Spleen (tissue), 7 donors: ENCODE data around the gene SCUBE2.

Source experiments
- CTCF ChIP-seq, 11 experiments: fragments of 200-600 bp in 7 of 11; fragments of 450-650 bp in 4 of 11; sonication (generic) in 4 of 11; IDR thresholded peaks in 8 of 11; conservative IDR thresholded peaks in 3 of 11; 1 replicate in 7 of 11; 2 replicates in 4 of 11; pipeline versions ENCODE4 v1.4.0 to v1.8.0; 2016 to 2021; ENCODE audit warnings: antibody characterized with exemption in 11 of 11, inconsistent platforms in 4 of 11, mild to moderate bottlenecking in 1 of 11
- POLR2A ChIP-seq, 3 donors: fragments of 450-650 bp; IDR thresholded peaks; one replicate each; pipeline ENCODE4 v1.5.1; 2017; ENCODE audit warnings: antibody characterized with exemption in 3 of 3, mild to moderate bottlenecking in 1 of 3
- POLR2AphosphoS5 ChIP-seq, 3 donors: sonication (generic); formaldehyde crosslinking; IDR thresholded peaks; one replicate each; pipeline ENCODE4 v1.5.1; 2017; ENCODE audit warnings: antibody characterized with exemption in 3 of 3
- donor health status: DM: no; HTN: no; CAD: no; lungs with moderate emphysema.
- donor health status: DM: no; HTN: no; CAD: no.
- donor health status: DM: no; HTN: no; CAD: no.

- TF ChIP-seq CTCF (IDR thresholded peaks at IDR 0.05 in 8 of 11, conservative IDR thresholded peaks at IDR 0.05 in 3 of 11), result no peak
- no peak for TF ChIP-seq POLR2A (IDR thresholded peaks at IDR 0.05)
- no peak for TF ChIP-seq POLR2AphosphoS5 (IDR thresholded peaks at IDR 0.05)
Measured at GRCh38 chr11:9019861-9020260, 71.5 kb downstream of the SCUBE2 start.
